GM21786 (cell line): ENCODE data around the gene HACE1.
A peak's percentile ranks its signal among the peaks of the same experiment; 100 is the strongest.

ENCODE experiments used
- ATAC-seq: cut with Tn5 transposase; IDR thresholded peaks from one replicate; pipeline ENCODE4 v1.9.1; 2021; ENCODE audit not compliant: unreplicated experiment

HACE1 gene

GRCh38 chr6:104689551-104690205 lies 170.0 kb downstream of the HACE1 start:
- no peak for ATAC-seq

GRCh38 chr6:104688283-104688969 lies 171.3 kb downstream of the HACE1 start:
- ATAC-seq, result peak; percentile 45

GRCh38 chr6:104686550-104687175 lies 173.1 kb downstream of the HACE1 start:
- ATAC-seq, result no peak

DNA sequence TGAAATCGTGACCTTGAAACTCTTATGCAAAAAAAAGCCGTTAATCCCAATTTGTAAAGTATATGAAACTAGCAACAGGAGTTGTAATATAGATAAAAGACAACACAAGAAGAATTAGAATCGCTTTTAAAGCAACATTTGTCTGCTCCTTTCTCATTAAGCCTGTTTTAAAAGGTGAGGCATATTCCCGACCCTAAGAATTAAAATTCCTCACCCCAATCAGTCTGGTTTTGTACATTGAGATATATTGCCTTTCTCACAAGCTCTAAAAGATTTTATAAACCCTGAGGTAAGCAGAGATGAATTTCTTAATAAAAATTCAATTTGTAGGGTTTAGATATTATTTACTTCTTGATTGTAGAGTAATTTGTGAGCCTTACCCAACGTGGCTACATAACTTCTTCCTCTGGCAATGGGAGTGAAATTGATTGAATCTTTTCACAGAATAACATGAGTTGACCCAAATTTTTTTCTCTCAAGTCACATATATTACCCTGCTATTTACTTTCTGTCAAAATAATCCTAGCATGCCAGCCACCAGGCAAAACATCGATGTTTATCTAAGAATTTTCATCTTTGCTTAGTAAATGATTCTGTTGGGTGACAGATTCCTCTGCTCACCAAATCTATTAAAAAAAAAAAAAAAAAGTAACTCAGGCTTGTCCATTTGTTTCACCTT lies 173.7 kb downstream of the HACE1 start:
- no peak for ATAC-seq

DNA sequence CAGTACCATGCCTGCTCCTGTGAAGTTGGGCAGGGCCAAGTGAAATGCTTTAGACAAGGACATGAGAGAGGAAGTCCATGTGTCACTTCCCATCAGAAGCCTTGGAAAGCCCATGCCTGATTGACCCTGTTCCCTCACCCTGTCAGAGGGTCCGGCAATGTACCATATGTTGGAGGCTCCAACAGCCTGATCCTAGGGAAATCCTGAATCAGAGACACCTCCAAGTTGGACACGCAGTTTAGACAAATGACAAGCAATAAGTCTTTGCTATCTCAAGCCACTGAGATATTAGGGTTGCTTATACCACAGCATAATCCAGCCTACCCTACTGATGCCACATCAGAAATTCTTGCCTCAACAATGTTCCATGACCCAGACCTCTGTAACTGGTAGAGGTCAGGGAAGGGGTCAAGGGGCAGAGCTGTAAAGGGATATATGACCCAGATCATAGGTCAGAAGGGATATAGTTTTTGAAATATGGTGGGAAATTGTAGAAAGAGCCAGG lies 174.8 kb downstream of the HACE1 start:
- no peak for ATAC-seq

DNA sequence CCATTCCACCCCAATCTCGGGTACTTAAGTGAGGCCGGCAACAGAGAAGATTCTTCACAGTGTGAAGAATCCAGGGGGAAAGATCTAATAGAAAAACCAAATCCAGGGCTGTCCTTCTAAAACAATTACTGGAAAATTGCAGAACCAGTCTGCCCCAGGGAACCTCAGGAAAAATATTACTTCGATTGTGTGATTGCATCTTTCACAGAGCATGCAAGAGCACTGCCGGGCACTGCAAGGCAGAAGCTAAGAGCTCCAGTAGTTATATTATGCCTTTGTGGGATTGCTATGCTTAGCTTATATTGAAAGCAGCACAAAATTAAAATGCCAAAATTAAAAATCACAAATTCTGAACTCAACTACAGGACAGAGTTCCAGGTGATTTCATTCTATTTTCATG lies 175.9 kb downstream of the HACE1 start:
- ATAC-seq, result no peak

- ATAC-seq, result peak; percentile 90
Observed at GRCh38 chr6:104682722-104683643, 176.7 kb downstream of the HACE1 start.

GRCh38 chr6:104680539-104680938 lies 179.2 kb downstream of the HACE1 start:
- no peak for ATAC-seq

GRCh38 chr6:104679971-104680370 lies 179.7 kb downstream of the HACE1 start:
- no peak for ATAC-seq
